GM18870 (cell line): ENCODE measurements around the gene DOCK7.
"Not testable (repeated sequence)": the region's sequence is repeated elsewhere in the genome, so short reads cannot be mapped to it uniquely, and the experiment has no call there.

Source experiments
- ATAC-seq: cut with Tn5 transposase; IDR thresholded peaks from one replicate; pipeline ENCODE4 v1.9.1; 2021; ENCODE audit warnings: moderate library complexity; ENCODE audit not compliant: unreplicated experiment

Gene DOCK7

GRCh38 chr1:62687903-62688686 is at the start of gene DOCK7:
TSS of gene DOCK7 (minus strand) at chr1:62688386. CDS start at chr1:62688264, 122 bp downstream.
- ATAC-seq, result peak; percentile 61

GRCh38 chr1:62735491-62736171 is 47.4 kb upstream of the DOCK7 start:
- no peak for ATAC-seq

GRCh38 chr1:62732331-62732730 is 44.1 kb upstream of the DOCK7 start:
- ATAC-seq, result no peak

GRCh38 chr1:62728963-62729362 is 40.8 kb upstream of the DOCK7 start:
- no peak for ATAC-seq

- ATAC-seq, result no peak
Observed at GRCh38 chr1:62727656-62728407, 39.6 kb upstream of the DOCK7 start.

- ATAC-seq, result no peak
Observed at GRCh38 chr1:62726011-62726442, 37.8 kb upstream of the DOCK7 start.

GRCh38 chr1:62725255-62725654 is 37.1 kb upstream of the DOCK7 start:
- ATAC-seq, result no peak

GRCh38 chr1:62724430-62724829 is 36.2 kb upstream of the DOCK7 start:
- ATAC-seq, result no peak

GRCh38 chr1:62723883-62724282 is 35.7 kb upstream of the DOCK7 start:
- no peak for ATAC-seq

- peak; percentile 71 for ATAC-seq
Observed at GRCh38 chr1:62722796-62723195, 34.6 kb upstream of the DOCK7 start.

GRCh38 chr1:62720946-62721554 is 32.9 kb upstream of the DOCK7 start:
- no peak for ATAC-seq

- ATAC-seq, result not testable (repeated sequence)
Observed at GRCh38 chr1:62718400-62718799, 30.2 kb upstream of the DOCK7 start.

- ATAC-seq, result no peak
Observed at GRCh38 chr1:62717483-62717882, 29.3 kb upstream of the DOCK7 start.

GRCh38 chr1:62716397-62716796 is 28.2 kb upstream of the DOCK7 start:
- ATAC-seq, result no peak

GRCh38 chr1:62712336-62713243 is 24.4 kb upstream of the DOCK7 start:
- no peak for ATAC-seq

GRCh38 chr1:62707744-62708120 is 19.5 kb upstream of the DOCK7 start:
- no peak for ATAC-seq

- no peak for ATAC-seq
Observed at GRCh38 chr1:62706985-62707743, 19.0 kb upstream of the DOCK7 start.

- not testable (repeated sequence) for ATAC-seq
Observed at GRCh38 chr1:62698161-62698560, 10.0 kb upstream of the DOCK7 start.

GRCh38 chr1:62694479-62694878 is 6.3 kb upstream of the DOCK7 start:
- ATAC-seq, result not testable (repeated sequence)
